ENCODE measurements around the gene EMC1. TPM values are rescaled to one million over a fixed set of nuclear protein-coding genes. Genes with fewer than 3 reads are reported as not detected.
A peak's percentile ranks its signal among the peaks of the same experiment; 100 is the strongest.
"Not testable (repeated sequence)": the region's sequence is repeated elsewhere in the genome, so short reads cannot be mapped to it uniquely, and the experiment has no call there.

The EMC1 gene
- total RNA-seq, 1 donor from 2014 or later = 61.8 TPM

GRCh38 chr1:19220991-19221390 is 30.3 kb downstream of the EMC1 start:
- Mint-ChIP-seq H3K27ac (ENCODE audit: unreplicated experiment) (no peak overlapping the region), H3K9me3 (no peaks in the 10 kb centered on the region), H3K4me3 (no peak overlapping the region), H3K4me1 (no peaks in the 10 kb centered on the region), H3K36me3 (ENCODE audit: low read depth) (peaks cover 20% of the 10 kb centered on the region), H3K27me3 (ENCODE audit: low read depth) (no peaks in the 10 kb centered on the region)
- DNase-seq (ENCODE audit: low read depth, low spot score) = no peak
- TF ChIP-seq CTCF (conservative IDR thresholded peaks at IDR 0.05) = no peak

GRCh38 chr1:19220080-19220846 is 31.1 kb downstream of the EMC1 start:
- Mint-ChIP-seq H3K9me3 (no peaks in the 10 kb centered on the region), H3K4me1 (no peaks in the 10 kb centered on the region), H3K27me3 (ENCODE audit: low read depth) (no peaks in the 10 kb centered on the region), H3K36me3 (ENCODE audit: low read depth) (peaks cover 16% of the 10 kb centered on the region), H3K4me3 (no peak overlapping the region), H3K27ac (ENCODE audit: unreplicated experiment) (no peak overlapping the region)
- TF ChIP-seq CTCF (conservative IDR thresholded peaks at IDR 0.05) = no peak
- DNase-seq (ENCODE audit: low read depth, low spot score) = no peak

GRCh38 chr1:19219451-19219850 is 31.9 kb downstream of the EMC1 start:
- no peak for DNase-seq (ENCODE audit: low read depth, low spot score)
- H3K27me3 Mint-ChIP-seq (ENCODE audit: low read depth) = no peaks in the 10 kb centered on the region
- no peaks in the 10 kb centered on the region for H3K9me3 Mint-ChIP-seq
- no peak for TF ChIP-seq CTCF (conservative IDR thresholded peaks at IDR 0.05)
- H3K36me3 Mint-ChIP-seq (ENCODE audit: low read depth) = peaks cover 16% of the 10 kb centered on the region
- no peak overlapping the region for H3K27ac Mint-ChIP-seq (ENCODE audit: unreplicated experiment)
- H3K4me1 Mint-ChIP-seq = no peaks in the 10 kb centered on the region
- no peak overlapping the region for H3K4me3 Mint-ChIP-seq

GRCh38 chr1:19216585-19216984 is 34.7 kb downstream of the EMC1 start:
- not testable (repeated sequence) for H3K4me3 Mint-ChIP-seq

GRCh38 chr1:19213580-19213979 is 37.7 kb downstream of the EMC1 start:
- no peaks in the 10 kb centered on the region for H3K27me3 Mint-ChIP-seq (ENCODE audit: low read depth)
- H3K9me3 Mint-ChIP-seq = no peaks in the 10 kb centered on the region
- peaks cover 37% of the 10 kb centered on the region for H3K4me1 Mint-ChIP-seq
- H3K36me3 Mint-ChIP-seq (ENCODE audit: low read depth) = peaks cover 5% of the 10 kb centered on the region
- no peak for TF ChIP-seq CTCF (conservative IDR thresholded peaks at IDR 0.05)
- no peak overlapping the region for H3K27ac Mint-ChIP-seq (ENCODE audit: unreplicated experiment)
- DNase-seq (ENCODE audit: low read depth, low spot score) = no peak
- no peak overlapping the region for H3K4me3 Mint-ChIP-seq

More at GRCh38 chr1:19216585-19216984, 34.7 kb downstream of the EMC1 start:
- H3K27ac Mint-ChIP-seq (ENCODE audit: unreplicated experiment); DNase-seq (ENCODE audit: low read depth, low spot score); H3K27me3 Mint-ChIP-seq (ENCODE audit: low read depth); H3K9me3 Mint-ChIP-seq: not testable (repeated sequence)
- peaks cover 12% of the 10 kb centered on the region for H3K4me1 Mint-ChIP-seq
- peaks cover 10% of the 10 kb centered on the region for H3K36me3 Mint-ChIP-seq (ENCODE audit: low read depth)

- H3K27ac Mint-ChIP-seq (ENCODE audit: unreplicated experiment) = no peak overlapping the region
Observed at GRCh38 chr1:19212167-19212566, 39.2 kb downstream of the EMC1 start.

More at GRCh38 chr1:19212167-19212566, 39.2 kb downstream of the EMC1 start:
- peaks cover 41% of the 10 kb centered on the region for H3K4me1 Mint-ChIP-seq
- H3K9me3 Mint-ChIP-seq = no peaks in the 10 kb centered on the region
- TF ChIP-seq CTCF (conservative IDR thresholded peaks at IDR 0.05) = no peak
- peak overlapping the region; percentile 69 for H3K4me3 Mint-ChIP-seq
- H3K36me3 Mint-ChIP-seq (ENCODE audit: low read depth) = no peaks in the 10 kb centered on the region
- no peaks in the 10 kb centered on the region for H3K27me3 Mint-ChIP-seq (ENCODE audit: low read depth)
- no peak for DNase-seq (ENCODE audit: low read depth, low spot score)

All from neural crest cell (in vitro differentiated cells).